ENCODE data around the gene KNDC1. TPM values are rescaled to one million over a fixed set of nuclear protein-coding genes. Genes with fewer than 3 reads are reported as not detected.
A peak's percentile ranks its signal among the peaks of the same experiment; 100 is the strongest.

Gene KNDC1
- total and polyA plus RNA-seq, 2 of the 4 experiments (the other 2 are of a cell fraction): 0.18 to 1.1 TPM

- Histone ChIP-seq H2BK120ac (ENCODE audit: low read depth, low read length) (no peak overlapping the region), H2AK5ac (ENCODE audit: low read depth, low read length) (no peak overlapping the region), H3K27me3 (ENCODE audit: control insufficient read depth, insufficient read depth, low read length) (peaks cover 12% of the 10 kb centered on the region; the same call in 1 of the 2 replicates), H4K20me1 (ENCODE audit: insufficient read depth, low read length) (no peaks in the 10 kb centered on the region), H2BK15ac (ENCODE audit: low read depth, low read length) (no peak overlapping the region), H3K4ac (ENCODE audit: low read depth, low read length) (no peak overlapping the region), H3K9me1 (ENCODE audit: insufficient read depth, low read length) (no peaks in the 10 kb centered on the region), H3K36me3 (ENCODE audit: control insufficient read depth, insufficient read depth, low read length) (no peaks in the 10 kb centered on the region), H4K8ac (ENCODE audit: low read depth in 2 of 2, low read length in 2 of 2) (no peak overlapping the region), H2AFZ (replicated peaks; ENCODE audit: low read length, poor library complexity) (peak overlapping the region; percentile 14), H3K4me2 (ENCODE audit: low read depth, low read length) (no peak overlapping the region), H4K5ac (ENCODE audit: low read depth, low read length) (no peak overlapping the region), H3K4me3 (ENCODE audit: insufficient read depth, low read depth, low read length) (no peak overlapping the region), H3K23ac (ENCODE audit: low read depth, low read length) (no peak overlapping the region), H3K4me1 (ENCODE audit: control insufficient read depth, insufficient read depth, low read length) (no peaks in the 10 kb centered on the region; the same call in 1 of the 2 replicates), H3K9ac (ENCODE audit: low read depth, low read length) (no peak overlapping the region), H2AK9ac (replicated peaks; ENCODE audit: low read depth, low read length, poor library complexity) (no peak overlapping the region), H3K18ac (ENCODE audit: low read depth, low read length) (no peak overlapping the region), H3K9me3 (ENCODE audit: control insufficient read depth, insufficient read depth, low read length) (no peaks in the 10 kb centered on the region), H2BK20ac (ENCODE audit: low read depth, low read length) (no peak overlapping the region), H4K91ac (ENCODE audit: insufficient read depth, low read depth, low read length) (no peak overlapping the region), H3K27ac (ENCODE audit: insufficient read depth, low read length) (no peak overlapping the region), H3K56ac (ENCODE audit: extremely low read depth, insufficient read depth, low read length) (no peak overlapping the region), H2BK5ac (ENCODE audit: low read depth, low read length, poor library complexity, severe bottlenecking) (no peak overlapping the region), H3K14ac (replicated peaks; ENCODE audit: low read depth, low read length) (no peak overlapping the region), H3K79me1 (ENCODE audit: low read depth in 1 of 2, low read length in 2 of 2) (no peaks in the 10 kb centered on the region)
- dilution Hi-C loops (cut with HindIII; ENCODE audit: low sequenced_read_pairs, unreplicated experiment) (no loop called here), in situ Hi-C loops (cut with MboI; ENCODE audit: low sequenced_read_pairs) (loop anchor here (25.0 kb wide), 1 partner anchor 478 kb away; no protein-coding TSS in a partner anchor), intact Hi-C loops (cut with micrococcal nuclease) (no loop called here)
- ChIA-PET POLR2A (ENCODE audit: unreplicated experiment) (no interaction called here), CTCF (interaction anchor here (0.5 kb wide), 1 partner anchor 322 kb away, joined by 4 read pairs; no protein-coding TSS in a partner anchor)
- 47% methylated on average over 8 of the region's 26 CpGs; no CpG with 5 or more reads in 1 of the 2 experiments for WGBS, 2 experiments (ENCODE audit: extremely low coverage in 2 of 2, insufficient read length in 1 of 2)
- DNase-seq (no peak), ATAC-seq (ENCODE audit: low read depth) (no peak)
- TF ChIP-seq RFX5 (IDR thresholded peaks at IDR 0.05; ENCODE audit: low read depth, low read length): no peak
- no peak for TF ChIP-seq RCOR1 (IDR thresholded peaks at IDR 0.05; ENCODE audit: insufficient replicate concordance, low read length)
- no peak for TF ChIP-seq CHD1 (IDR thresholded peaks at IDR 0.05; ENCODE audit: low read depth, low read length)
- TF ChIP-seq BHLHE40 (IDR thresholded peaks at IDR 0.05; ENCODE audit: low read depth, low read length): no peak
- TF ChIP-seq RAD21 (IDR thresholded peaks at IDR 0.05; ENCODE audit: low read length): no peak
- TF ChIP-seq MAFK (IDR thresholded peaks at IDR 0.05; ENCODE audit: low read depth, low read length): no peak
- TF ChIP-seq CEBPB (IDR thresholded peaks at IDR 0.05; ENCODE audit: low read depth, low read length): no peak
- TF ChIP-seq FOS (IDR thresholded peaks at IDR 0.05; ENCODE audit: low read depth, low read length): no peak
- no peak for TF ChIP-seq POLR2A (IDR thresholded peaks at IDR 0.05; ENCODE audit: low read depth, low read length)
- no peak for TF ChIP-seq MXI1 (IDR thresholded peaks at IDR 0.05; ENCODE audit: borderline replicate concordance, low read depth, low read length)
- TF ChIP-seq SMC3 (IDR thresholded peaks at IDR 0.05; ENCODE audit: low read depth, low read length): no peak
- TF ChIP-seq MAZ (IDR thresholded peaks at IDR 0.05; ENCODE audit: borderline replicate concordance, low read depth, low read length): no peak
- no TSS peak for BruUV-seq (replicated peaks)
Observed at GRCh38 chr10:133140417-133141143, 19.4 kb upstream of the KNDC1 start.
